ENCODE measurements around the gene IL6ST.

Gene IL6ST

GRCh38 chr5:55934720-55935119 lies 60.0 kb downstream of the IL6ST start:
- Mint-ChIP-seq H3K4me3 (no peak overlapping the region), H3K27ac (no peak overlapping the region), H3K4me1 (no peaks in the 10 kb centered on the region), H3K36me3 (ENCODE audit: low read depth) (peaks cover 9% of the 10 kb centered on the region), H3K9me3 (no peaks in the 10 kb centered on the region), H3K27me3 (ENCODE audit: low read depth) (no peaks in the 10 kb centered on the region)
- TF ChIP-seq, protein P1, sequence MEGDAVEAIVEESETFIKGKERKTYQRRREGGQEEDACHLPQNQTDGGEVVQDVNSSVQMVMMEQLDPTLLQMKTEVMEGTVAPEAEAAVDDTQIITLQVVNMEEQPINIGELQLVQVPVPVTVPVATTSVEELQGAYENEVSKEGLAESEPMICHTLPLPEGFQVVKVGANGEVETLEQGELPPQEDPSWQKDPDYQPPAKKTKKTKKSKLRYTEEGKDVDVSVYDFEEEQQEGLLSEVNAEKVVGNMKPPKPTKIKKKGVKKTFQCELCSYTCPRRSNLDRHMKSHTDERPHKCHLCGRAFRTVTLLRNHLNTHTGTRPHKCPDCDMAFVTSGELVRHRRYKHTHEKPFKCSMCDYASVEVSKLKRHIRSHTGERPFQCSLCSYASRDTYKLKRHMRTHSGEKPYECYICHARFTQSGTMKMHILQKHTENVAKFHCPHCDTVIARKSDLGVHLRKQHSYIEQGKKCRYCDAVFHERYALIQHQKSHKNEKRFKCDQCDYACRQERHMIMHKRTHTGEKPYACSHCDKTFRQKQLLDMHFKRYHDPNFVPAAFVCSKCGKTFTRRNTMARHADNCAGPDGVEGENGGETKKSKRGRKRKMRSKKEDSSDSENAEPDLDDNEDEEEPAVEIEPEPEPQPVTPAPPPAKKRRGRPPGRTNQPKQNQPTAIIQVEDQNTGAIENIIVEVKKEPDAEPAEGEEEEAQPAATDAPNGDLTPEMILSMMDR (IDR thresholded peaks at IDR 0.05; ENCODE audit: unreplicated experiment in 3 of 3) = no peak

DNA sequence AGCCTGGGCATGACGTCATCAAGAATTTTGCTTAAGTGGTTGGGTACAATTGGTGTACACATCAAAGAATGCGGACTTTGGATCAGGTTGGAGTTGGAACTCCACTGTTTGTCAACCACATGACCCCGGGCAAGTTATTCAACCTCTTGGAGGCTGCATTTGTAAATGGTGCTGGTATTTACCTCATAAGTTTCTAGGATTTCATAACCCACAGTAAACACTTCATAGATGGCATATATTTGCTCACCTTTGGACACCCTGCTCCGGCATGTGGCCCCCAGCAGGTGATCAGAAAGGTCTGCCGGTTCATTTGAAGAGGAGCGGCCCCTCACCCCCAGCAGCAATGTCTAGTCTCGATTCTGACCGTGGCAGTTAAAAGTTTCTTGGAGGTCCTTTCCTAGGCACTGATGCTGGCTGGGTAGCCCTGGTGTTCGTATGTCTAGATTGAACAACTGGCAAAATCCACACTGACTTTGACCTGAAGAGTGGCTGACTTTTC lies 60.6 kb downstream of the IL6ST start:
- no peak overlapping the region for H3K27ac Mint-ChIP-seq
- no peaks in the 10 kb centered on the region for H3K4me1 Mint-ChIP-seq
- TF ChIP-seq, protein P1 (IDR thresholded peaks at IDR 0.05; ENCODE audit: unreplicated experiment in 3 of 3) = no peak
- peaks cover 5% of the 10 kb centered on the region for H3K36me3 Mint-ChIP-seq (ENCODE audit: low read depth)
- H3K4me3 Mint-ChIP-seq = no peak overlapping the region
- no peaks in the 10 kb centered on the region for H3K9me3 Mint-ChIP-seq
- no peaks in the 10 kb centered on the region for H3K27me3 Mint-ChIP-seq (ENCODE audit: low read depth)

GRCh38 chr5:55933377-55934114 lies 61.2 kb downstream of the IL6ST start:
- no peaks in the 10 kb centered on the region for H3K27me3 Mint-ChIP-seq (ENCODE audit: low read depth)
- no peak overlapping the region for H3K4me3 Mint-ChIP-seq
- no peaks in the 10 kb centered on the region for H3K36me3 Mint-ChIP-seq (ENCODE audit: low read depth)
- H3K27ac Mint-ChIP-seq = no peak overlapping the region
- TF ChIP-seq, protein P1 (IDR thresholded peaks at IDR 0.05; ENCODE audit: unreplicated experiment in 3 of 3) = no peak
- no peaks in the 10 kb centered on the region for H3K4me1 Mint-ChIP-seq
- no peaks in the 10 kb centered on the region for H3K9me3 Mint-ChIP-seq

- TF ChIP-seq, protein P1 (IDR thresholded peaks at IDR 0.05; ENCODE audit: unreplicated experiment in 3 of 3) = no peak
- Mint-ChIP-seq H3K4me1 (no peaks in the 10 kb centered on the region), H3K36me3 (ENCODE audit: low read depth) (no peaks in the 10 kb centered on the region), H3K9me3 (no peaks in the 10 kb centered on the region), H3K4me3 (no peak overlapping the region), H3K27me3 (ENCODE audit: low read depth) (no peaks in the 10 kb centered on the region), H3K27ac (no peak overlapping the region)
These were observed 62.1 kb downstream of the IL6ST start for GRCh38 chr5:55932700-55933099.

DNA sequence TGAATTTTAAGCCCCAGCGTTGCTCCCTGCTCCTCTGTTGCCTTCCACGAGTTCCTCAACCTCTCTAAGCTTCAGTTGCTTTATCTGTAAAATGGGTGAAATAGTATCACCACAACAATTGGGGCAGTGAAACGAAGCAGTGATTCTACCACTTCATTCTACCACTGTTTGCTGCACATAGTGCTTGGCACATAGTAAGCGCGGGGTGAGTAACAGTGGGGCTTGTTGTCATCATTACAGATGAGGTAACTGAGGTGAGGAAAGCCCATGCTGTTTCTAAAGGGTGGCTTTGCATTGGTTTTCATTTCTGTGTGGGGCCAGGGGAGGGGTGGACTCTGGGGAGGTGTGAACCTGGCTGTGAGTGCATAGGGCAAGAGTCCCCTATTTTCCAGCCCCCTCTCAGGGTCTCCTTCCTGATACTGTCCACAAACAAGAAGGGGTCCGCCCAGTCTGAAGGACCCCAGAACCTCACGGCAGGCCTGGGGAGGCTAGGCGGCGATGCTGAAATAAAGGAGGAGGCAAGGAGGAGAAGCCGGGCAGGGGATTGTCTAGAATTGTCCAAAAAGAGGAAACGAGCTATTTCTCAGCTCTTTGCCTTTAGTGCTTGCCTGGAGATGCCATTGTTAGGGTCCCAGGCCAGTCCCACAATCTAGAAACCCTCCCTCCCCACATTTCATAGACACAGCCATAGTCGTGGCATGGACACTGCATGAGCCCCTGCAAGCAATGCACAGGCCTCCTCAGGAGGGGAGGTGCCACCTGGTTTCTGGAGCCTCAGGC lies 65.6 kb downstream of the IL6ST start:
- TF ChIP-seq, protein P1 (IDR thresholded peaks at IDR 0.05; ENCODE audit: unreplicated experiment in 3 of 3) = no peak
- Mint-ChIP-seq H3K36me3 (ENCODE audit: low read depth) (no peaks in the 10 kb centered on the region), H3K4me3 (no peak overlapping the region), H3K4me1 (no peaks in the 10 kb centered on the region), H3K27me3 (ENCODE audit: low read depth) (no peaks in the 10 kb centered on the region), H3K27ac (no peak overlapping the region), H3K9me3 (no peaks in the 10 kb centered on the region)

Data from nephron (organoid).